Activated T-cell treated with anti-CD3 and anti-CD28 coated beads, Interleukin-2, amount 50 U/mL, for 4 hours (primary cell): ENCODE data around the gene RETREG1. TPM values are rescaled to one million over a fixed set of nuclear protein-coding genes. Genes with fewer than 3 reads are reported as not detected.
"Not testable (repeated sequence)": the region's sequence is repeated elsewhere in the genome, so short reads cannot be mapped to it uniquely, and the experiment has no call there.

Experiments
- ATAC-seq, 2 donors: fragments of 200-7000 bp; cut with Tn5 transposase; one replicate each; pipeline ENCODE4 v1.10.0; 2021
- DNase-seq: peaks from one replicate; pipeline ENCODE4 v3.0.0-alpha.2; 2020
- H3K27me3 Mint-ChIP-seq: one replicate; pipeline ENCODE4 v1.8.0; 2021; ENCODE audit warnings: low read depth, mixed read lengths
- H3K36me3 Mint-ChIP-seq: one replicate; pipeline ENCODE4 v1.8.0; 2022; ENCODE audit warnings: mixed read lengths; ENCODE audit not compliant: insufficient read depth
- H3K4me1 Mint-ChIP-seq: one replicate; pipeline ENCODE4 v1.8.0; 2021; ENCODE audit warnings: low read depth, mixed read lengths
- H3K4me3 Mint-ChIP-seq: one replicate; pipeline ENCODE4 v1.8.0; 2021; ENCODE audit warnings: mild to moderate bottlenecking, moderate library complexity, mixed read lengths
- H3K9me3 Mint-ChIP-seq: one replicate; pipeline ENCODE4 v1.8.0; 2021; ENCODE audit warnings: mixed read lengths
- total RNA-seq, 3 donors: library from RNA; stranded (reverse); gene quantifications; one replicate each; pipeline ENCODE4 v1.2.1, GENCODE V29; 2021

RETREG1 gene
- total RNA-seq, 3 donors from 2014 or later = 9.6 to 12.2 (median 10.1) TPM

- ATAC-seq = no peak
- H3K4me1 Mint-ChIP-seq = peaks cover 45% of the 10 kb centered on the region
Observed at GRCh38 chr5:16628376-16628775, 11.6 kb upstream of the RETREG1 start.

GRCh38 chr5:16626696-16627264, 10.0 kb upstream of the RETREG1 start:
- ATAC-seq (peak; percentile 90 to 92), DNase-seq (no peak)
- Mint-ChIP-seq H3K36me3 (no peaks in the 10 kb centered on the region), H3K27me3 (no peaks in the 10 kb centered on the region), H3K4me1 (peaks cover 45% of the 10 kb centered on the region), H3K9me3 (no peaks in the 10 kb centered on the region), H3K4me3 (no peak overlapping the region)

More at GRCh38 chr5:16628376-16628775, 11.6 kb upstream of the RETREG1 start:
- Mint-ChIP-seq H3K36me3 (no peaks in the 10 kb centered on the region), H3K27me3 (no peaks in the 10 kb centered on the region), H3K4me3 (no peak overlapping the region), H3K9me3 (no peaks in the 10 kb centered on the region)
- no peak for DNase-seq

GRCh38 chr5:16625096-16625495, 8.3 kb upstream of the RETREG1 start:
- Mint-ChIP-seq H3K4me1 (peaks cover 38% of the 10 kb centered on the region), H3K27me3 (no peaks in the 10 kb centered on the region), H3K4me3 (no peak overlapping the region), H3K36me3 (no peaks in the 10 kb centered on the region), H3K9me3 (no peaks in the 10 kb centered on the region)
- no peak for ATAC-seq
- DNase-seq = no peak

- Mint-ChIP-seq H3K4me1 (peaks cover 18% of the 10 kb centered on the region), H3K27me3 (no peaks in the 10 kb centered on the region), H3K4me3 (no peak overlapping the region), H3K9me3 (no peaks in the 10 kb centered on the region), H3K36me3 (no peaks in the 10 kb centered on the region)
- ATAC-seq (no peak), DNase-seq (no peak)
Observed at GRCh38 chr5:16619136-16619535, 2.3 kb upstream of the RETREG1 start.

- no peaks in the 10 kb centered on the region for H3K36me3 Mint-ChIP-seq
- H3K27me3 Mint-ChIP-seq = no peaks in the 10 kb centered on the region
- no peak for ATAC-seq
- DNase-seq = no peak
- H3K9me3 Mint-ChIP-seq = no peaks in the 10 kb centered on the region
- no peak overlapping the region for H3K4me3 Mint-ChIP-seq
- peaks cover 24% of the 10 kb centered on the region for H3K4me1 Mint-ChIP-seq
Observed at GRCh38 chr5:16618138-16618897, 1.5 kb upstream of the RETREG1 start.

GRCh38 chr5:16617274-16617968, 624 bp upstream of the RETREG1 start:
- no peaks in the 10 kb centered on the region for H3K9me3 Mint-ChIP-seq
- ATAC-seq (peak; percentile 19 to 25), DNase-seq (peak; percentile 46)
- no peaks in the 10 kb centered on the region for H3K27me3 Mint-ChIP-seq
- peaks cover 32% of the 10 kb centered on the region for H3K4me1 Mint-ChIP-seq
- H3K36me3 Mint-ChIP-seq = no peaks in the 10 kb centered on the region
- no peak overlapping the region for H3K4me3 Mint-ChIP-seq

GRCh38 chr5:16615741-16616535, 859 bp downstream of the RETREG1 start:
- Mint-ChIP-seq H3K4me3 (peak overlapping the region; percentile 93), H3K4me1 (peaks cover 43% of the 10 kb centered on the region)

GRCh38 chr5:16612007-16612406, 4.8 kb downstream of the RETREG1 start:
- no peak for DNase-seq
- no peak for ATAC-seq
- no peaks in the 10 kb centered on the region for H3K9me3 Mint-ChIP-seq
- H3K4me1 Mint-ChIP-seq = peaks cover 59% of the 10 kb centered on the region
- H3K36me3 Mint-ChIP-seq = peaks cover 6% of the 10 kb centered on the region
- H3K27me3 Mint-ChIP-seq = no peaks in the 10 kb centered on the region
- no peak overlapping the region for H3K4me3 Mint-ChIP-seq

More at GRCh38 chr5:16615741-16616535, 859 bp downstream of the RETREG1 start:
- ATAC-seq (no peak), DNase-seq (no peak)
- no peaks in the 10 kb centered on the region for H3K36me3 Mint-ChIP-seq
- no peaks in the 10 kb centered on the region for H3K27me3 Mint-ChIP-seq
- H3K9me3 Mint-ChIP-seq = no peaks in the 10 kb centered on the region

GRCh38 chr5:16610896-16611295, 5.9 kb downstream of the RETREG1 start:
- ATAC-seq, H3K4me3 Mint-ChIP-seq, H3K9me3 Mint-ChIP-seq, H3K27me3 Mint-ChIP-seq, DNase-seq: not testable (repeated sequence)
- Mint-ChIP-seq H3K36me3 (peaks cover 12% of the 10 kb centered on the region), H3K4me1 (peaks cover 61% of the 10 kb centered on the region)

GRCh38 chr5:16609412-16609811, 7.4 kb downstream of the RETREG1 start:
- peaks cover 15% of the 10 kb centered on the region for H3K36me3 Mint-ChIP-seq
- no peak for DNase-seq
- peaks cover 61% of the 10 kb centered on the region for H3K4me1 Mint-ChIP-seq
- H3K4me3 Mint-ChIP-seq = no peak overlapping the region
- no peak for ATAC-seq
- H3K27me3 Mint-ChIP-seq = no peaks in the 10 kb centered on the region
- H3K9me3 Mint-ChIP-seq = no peaks in the 10 kb centered on the region

- Mint-ChIP-seq H3K4me1 (peaks cover 52% of the 10 kb centered on the region), H3K9me3 (no peaks in the 10 kb centered on the region), H3K4me3 (no peak overlapping the region), H3K36me3 (peaks cover 25% of the 10 kb centered on the region), H3K27me3 (no peaks in the 10 kb centered on the region)
- no peak for ATAC-seq
- DNase-seq = no peak
Observed at GRCh38 chr5:16606628-16607027, 10.2 kb downstream of the RETREG1 start.

- DNase-seq = no peak
- Mint-ChIP-seq H3K9me3 (no peaks in the 10 kb centered on the region), H3K4me1 (peaks cover 50% of the 10 kb centered on the region), H3K36me3 (peaks cover 31% of the 10 kb centered on the region), H3K4me3 (no peak overlapping the region), H3K27me3 (no peaks in the 10 kb centered on the region)
- ATAC-seq = no peak
Observed at GRCh38 chr5:16603701-16604100, 13.1 kb downstream of the RETREG1 start.

GRCh38 chr5:16603295-16603694, 13.5 kb downstream of the RETREG1 start:
- no peaks in the 10 kb centered on the region for H3K27me3 Mint-ChIP-seq
- H3K36me3 Mint-ChIP-seq = peaks cover 35% of the 10 kb centered on the region
- H3K4me3 Mint-ChIP-seq = no peak overlapping the region

GRCh38 chr5:16602182-16602581, 14.6 kb downstream of the RETREG1 start:
- no peak for ATAC-seq
- H3K4me3 Mint-ChIP-seq = no peak overlapping the region
- no peaks in the 10 kb centered on the region for H3K27me3 Mint-ChIP-seq
- peaks cover 55% of the 10 kb centered on the region for H3K4me1 Mint-ChIP-seq
- H3K9me3 Mint-ChIP-seq = no peaks in the 10 kb centered on the region
- DNase-seq = no peak
- H3K36me3 Mint-ChIP-seq = peaks cover 37% of the 10 kb centered on the region

More at GRCh38 chr5:16603295-16603694, 13.5 kb downstream of the RETREG1 start:
- no peaks in the 10 kb centered on the region for H3K9me3 Mint-ChIP-seq
- peaks cover 51% of the 10 kb centered on the region for H3K4me1 Mint-ChIP-seq
- no peak for ATAC-seq
- no peak for DNase-seq
